ENCODE measurements around the gene NPDC1. TPM values are rescaled to one million over a fixed set of nuclear protein-coding genes. Genes with fewer than 3 reads are reported as not detected.

Gene NPDC1
- total and polyA plus RNA-seq, 2 of the 8 experiments (the other 6 are each of a cell fraction or from before 2014, with no cell fraction given): 26.2 to 44.1 TPM

DNA sequence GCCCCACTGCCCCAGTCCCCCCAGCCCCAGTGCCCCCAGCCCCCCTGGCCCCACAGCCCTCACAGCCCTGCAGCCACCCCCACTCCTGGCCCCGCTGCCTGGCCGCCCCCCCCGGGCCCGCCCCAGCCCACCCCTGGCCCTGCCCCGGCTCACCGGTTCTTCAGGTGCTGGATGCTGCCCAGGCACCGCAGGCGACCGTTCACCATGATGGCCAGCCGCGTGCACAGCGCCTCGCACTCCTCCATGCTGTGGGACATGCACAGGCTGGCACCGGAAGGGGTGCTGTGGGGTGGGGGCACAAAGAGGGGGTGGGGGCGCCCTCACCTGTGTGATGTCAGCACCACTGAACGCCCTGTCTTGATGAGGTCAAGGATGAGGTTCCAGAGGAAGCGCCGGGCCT, 36.8 kb downstream of the NPDC1 start:
- FAIRE-seq (no peak), DNase-seq (ENCODE audit: low read depth in 1 of 2, low spot score in 2 of 2) (no peak)
- POLR2A ChIA-PET (ENCODE audit: partially characterized antibody): no interaction called here
- Histone ChIP-seq H2AFZ (ENCODE audit: low read length) (no peak overlapping the region), H3K27me3 (replicated peaks in 1 of 4; ENCODE audit: control insufficient read depth in 3 of 4, extremely low read depth in 1 of 4, insufficient read depth in 3 of 4, low read length in 3 of 4) (no peaks in the 10 kb centered on the region), H3K23me2 (ENCODE audit: low read depth, low read length) (no peaks in the 10 kb centered on the region; the same call in 1 of the 2 replicates), H2BK12ac (ENCODE audit: low read depth, low read length) (no peak overlapping the region), H3K4me3 (ENCODE audit: extremely low read depth in 1 of 4, insufficient read depth in 2 of 4, low read depth in 3 of 4, low read length in 4 of 4) (no peak overlapping the region), H2AK5ac (ENCODE audit: low read depth, low read length) (no peak overlapping the region), H2BK20ac (ENCODE audit: low read length) (no peak overlapping the region), H3K27ac (ENCODE audit: low read depth, low read length) (no peak overlapping the region), H3K14ac (ENCODE audit: insufficient read length) (no peak overlapping the region), H3K56ac (replicated peaks; ENCODE audit: insufficient read length, low read depth, low read length) (no peak overlapping the region), H3K4me2 (ENCODE audit: insufficient read depth in 1 of 2, low read depth in 2 of 2, low read length in 2 of 2) (no peak overlapping the region), H4K8ac (ENCODE audit: extremely low read depth, insufficient read depth, low read length) (no peak overlapping the region), H3K36me3 (ENCODE audit: control insufficient read depth in 2 of 4, insufficient read depth in 4 of 4, low read length in 3 of 4) (no peaks in the 10 kb centered on the region), H3K79me1 (ENCODE audit: low read depth, low read length) (no peaks in the 10 kb centered on the region), H3K4ac (replicated peaks; ENCODE audit: insufficient read length, low read depth, low read length) (no peak overlapping the region), H2BK5ac (ENCODE audit: low read depth, low read length) (no peak overlapping the region; the same call in 1 of the 2 replicates), H3K9ac (replicated peaks in 1 of 4; ENCODE audit: extremely low read depth in 1 of 4, low read depth in 3 of 4, low read length in 3 of 4) (no peak overlapping the region), H3K9me3 (ENCODE audit: insufficient read depth in 2 of 2, low read depth in 1 of 2, low read length in 1 of 2) (peaks cover 0 to 10% of the 10 kb centered on the region in 2 experiments; a peak in 1 of 4 replicates), H3K18ac (ENCODE audit: extremely low read depth, low read length) (no peak overlapping the region), H4K91ac (replicated peaks; ENCODE audit: insufficient read length, low read length) (no peak overlapping the region), H3K23ac (ENCODE audit: insufficient read length) (no peak overlapping the region), H2BK15ac (ENCODE audit: low read length) (no peak overlapping the region), H4K20me1 (replicated peaks in 1 of 2; ENCODE audit: control insufficient read depth in 1 of 2, insufficient read depth in 2 of 2, low read length in 2 of 2) (no peaks in the 10 kb centered on the region), H3K79me2 (ENCODE audit: control insufficient read depth in 1 of 2, insufficient read depth in 2 of 2, low read length in 2 of 2) (no peaks in the 10 kb centered on the region), H4K5ac (ENCODE audit: insufficient read length, low read depth, low read length) (no peak overlapping the region), H3K4me1 (replicated peaks in 1 of 4; ENCODE audit: control insufficient read depth in 3 of 4, insufficient read depth in 4 of 4, low read length in 3 of 4) (peaks cover 0 to 4% (median under 1%) of the 10 kb centered on the region in 4 experiments; a peak in 2 of 7 replicates), H2BK120ac (replicated peaks; ENCODE audit: low read depth, low read length) (no peak overlapping the region)
- no peak for TF ChIP-seq KDM4A (IDR thresholded peaks at IDR 0.05; ENCODE audit: low read depth, low read length, severe bottlenecking)
- no peak for TF ChIP-seq HDAC6 (IDR thresholded peaks at IDR 0.05; ENCODE audit: low read depth, low read length)
- TF ChIP-seq EZH2 (IDR thresholded peaks at IDR 0.05; ENCODE audit: low read depth, low read length, severe bottlenecking): no peak
- TF ChIP-seq PHF8 (conservative IDR thresholded peaks at IDR 0.05; ENCODE audit: low read depth, low read length): no peak
- 86% methylated on average over 4 of the region's 18 CpGs; no CpG with 5 or more reads in 1 of the 2 experiments for WGBS, 2 experiments (ENCODE audit: extremely low coverage in 1 of 2, insufficient coverage in 1 of 2, insufficient read length in 1 of 2, insufficient replicate concordance in 2 of 2, low coverage in 1 of 2, low lambda C conversion rate in 2 of 2, missing lambda C conversion rate in 1 of 2)
- CTCF ChIA-PET (ENCODE audit: partially characterized antibody): interaction anchor here (0.6 to 2.5 kb wide), 4 partner anchors 18 to 344 kb away, joined by 3 to 12 read pairs (median 9); no protein-coding TSS in a partner anchor
